PC-9 (cell line): Measurements from ENCODE around the gene PODXL.

Experiments used
- CTCF ChIP-seq: fragments of 200-600 bp; sonication (generic); conservative IDR thresholded peaks from 2 replicates; pipeline ENCODE4 v1.6.1; 2017; ENCODE audit warnings: mixed run types, antibody characterized with exemption, mild to moderate bottlenecking, moderate library complexity
- EZH2 ChIP-seq: fragments of 200-600 bp; sonication (generic); IDR thresholded peaks from 2 replicates; pipeline ENCODE4 v1.8.0; 2017; ENCODE audit warnings: antibody characterized with exemption, low read depth

DNA sequence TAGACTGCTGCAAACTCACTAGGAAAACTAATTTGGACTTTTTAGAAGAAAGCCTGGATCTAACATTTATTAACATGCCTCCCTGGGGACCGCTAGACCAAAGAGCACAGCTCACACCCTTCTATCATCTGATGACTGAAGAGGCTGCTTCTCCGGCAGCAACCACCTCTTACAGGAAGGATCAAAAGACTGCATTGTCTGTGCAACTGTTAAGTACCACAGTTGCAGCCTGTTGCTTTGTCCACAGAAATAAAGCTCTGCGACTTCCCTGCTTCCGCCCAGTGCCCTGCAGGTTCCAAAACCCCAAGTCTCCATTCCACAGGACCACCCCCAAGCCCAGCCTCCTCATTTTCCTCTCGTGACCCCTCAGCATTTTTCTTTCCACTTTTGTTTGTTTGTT is 14.0 kb upstream of the PODXL start:
- TF ChIP-seq CTCF (no peak), EZH2 (no peak)
